Measurements from ENCODE around the gene ZIC4.

ZIC4 gene

GRCh38 chr3:147418808-147419701 lies 12.7 kb upstream of the ZIC4 start:
- H3K4me3 ChIP-seq (ENCODE audit: control insufficient read depth, low read depth, low read length): peak overlapping the region; percentile 36
- no peak for DNase-seq (ENCODE audit: low read depth)
- TF ChIP-seq, protein P1, sequence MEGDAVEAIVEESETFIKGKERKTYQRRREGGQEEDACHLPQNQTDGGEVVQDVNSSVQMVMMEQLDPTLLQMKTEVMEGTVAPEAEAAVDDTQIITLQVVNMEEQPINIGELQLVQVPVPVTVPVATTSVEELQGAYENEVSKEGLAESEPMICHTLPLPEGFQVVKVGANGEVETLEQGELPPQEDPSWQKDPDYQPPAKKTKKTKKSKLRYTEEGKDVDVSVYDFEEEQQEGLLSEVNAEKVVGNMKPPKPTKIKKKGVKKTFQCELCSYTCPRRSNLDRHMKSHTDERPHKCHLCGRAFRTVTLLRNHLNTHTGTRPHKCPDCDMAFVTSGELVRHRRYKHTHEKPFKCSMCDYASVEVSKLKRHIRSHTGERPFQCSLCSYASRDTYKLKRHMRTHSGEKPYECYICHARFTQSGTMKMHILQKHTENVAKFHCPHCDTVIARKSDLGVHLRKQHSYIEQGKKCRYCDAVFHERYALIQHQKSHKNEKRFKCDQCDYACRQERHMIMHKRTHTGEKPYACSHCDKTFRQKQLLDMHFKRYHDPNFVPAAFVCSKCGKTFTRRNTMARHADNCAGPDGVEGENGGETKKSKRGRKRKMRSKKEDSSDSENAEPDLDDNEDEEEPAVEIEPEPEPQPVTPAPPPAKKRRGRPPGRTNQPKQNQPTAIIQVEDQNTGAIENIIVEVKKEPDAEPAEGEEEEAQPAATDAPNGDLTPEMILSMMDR (IDR thresholded peaks at IDR 0.05; ENCODE audit: control insufficient read depth, insufficient read depth, low read depth, low read length, missing control alignments): no peak

DNA sequence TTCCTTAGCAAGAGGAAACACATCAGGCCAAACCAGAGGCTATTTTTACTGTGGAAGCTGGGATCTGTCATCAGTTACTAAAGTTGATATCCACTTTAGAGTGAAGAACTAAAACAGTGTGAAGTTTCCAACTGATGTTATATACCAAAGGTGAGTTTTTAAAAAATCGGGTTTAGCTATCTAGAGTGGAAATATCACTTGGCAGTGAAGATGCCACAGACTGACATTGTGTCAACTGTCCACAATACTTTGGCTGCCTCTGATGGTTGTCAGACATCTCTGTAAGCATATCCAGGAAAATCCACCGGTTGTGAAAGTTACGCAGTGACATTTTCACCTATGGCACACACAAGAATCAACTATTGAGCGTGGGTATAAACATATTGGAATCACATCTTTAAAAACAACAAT lies 12.0 kb upstream of the ZIC4 start:
- H3K4me3 ChIP-seq (ENCODE audit: control insufficient read depth, low read depth, low read length): no peak overlapping the region
- DNase-seq (ENCODE audit: low read depth): no peak
- TF ChIP-seq, protein P1 (IDR thresholded peaks at IDR 0.05; ENCODE audit: control insufficient read depth, insufficient read depth, low read depth, low read length, missing control alignments): no peak

DNA sequence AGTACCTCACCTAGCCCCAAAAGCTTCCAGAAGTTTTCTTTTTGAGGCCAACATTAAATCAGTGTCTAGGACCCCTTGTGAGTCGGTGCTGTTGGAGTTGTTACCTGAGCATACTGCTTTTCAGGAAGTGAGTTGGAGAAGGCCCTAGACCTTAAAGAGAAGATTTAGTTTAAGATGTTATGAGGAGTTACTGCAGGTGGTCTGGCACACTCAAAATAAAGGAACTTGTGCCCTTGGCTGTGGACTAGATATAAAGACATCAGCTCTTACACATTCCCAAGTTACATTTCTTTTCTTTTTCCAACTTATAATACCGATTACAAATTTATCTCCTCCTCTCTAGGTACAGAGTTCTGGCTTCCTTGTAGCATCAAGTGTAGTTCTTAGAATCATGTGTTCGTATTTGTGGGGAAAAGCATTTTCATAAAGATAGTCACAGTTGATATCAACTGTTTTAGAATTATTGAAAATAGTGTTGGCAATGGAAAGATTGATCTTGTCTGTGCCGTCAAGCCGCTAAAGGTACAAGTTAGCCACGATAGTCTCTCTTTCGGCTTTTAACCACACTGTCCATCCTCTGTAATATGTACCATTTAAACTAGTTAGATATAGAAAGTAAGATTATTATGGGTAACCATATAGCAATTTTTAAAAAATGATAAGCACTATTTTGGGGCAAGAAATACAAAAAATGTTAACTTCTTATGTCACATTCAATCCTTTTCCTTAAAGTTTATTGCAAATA lies 11.4 kb upstream of the ZIC4 start:
- DNase-seq (ENCODE audit: low read depth): no peak
- no peak overlapping the region for H3K4me3 ChIP-seq (ENCODE audit: control insufficient read depth, low read depth, low read length)
- TF ChIP-seq, protein P1 (IDR thresholded peaks at IDR 0.05; ENCODE audit: control insufficient read depth, insufficient read depth, low read depth, low read length, missing control alignments): no peak

- TF ChIP-seq, protein P1 (IDR thresholded peaks at IDR 0.05; ENCODE audit: control insufficient read depth, insufficient read depth, low read depth, low read length, missing control alignments): no peak
- DNase-seq (ENCODE audit: low read depth): no peak
- H3K4me3 ChIP-seq (ENCODE audit: control insufficient read depth, low read depth, low read length): no peak overlapping the region
Observed at GRCh38 chr3:147416931-147417330, 10.6 kb upstream of the ZIC4 start.

GRCh38 chr3:147415874-147416273 lies 9.5 kb upstream of the ZIC4 start:
- no peak overlapping the region for H3K4me3 ChIP-seq (ENCODE audit: control insufficient read depth, low read depth, low read length)

DNA sequence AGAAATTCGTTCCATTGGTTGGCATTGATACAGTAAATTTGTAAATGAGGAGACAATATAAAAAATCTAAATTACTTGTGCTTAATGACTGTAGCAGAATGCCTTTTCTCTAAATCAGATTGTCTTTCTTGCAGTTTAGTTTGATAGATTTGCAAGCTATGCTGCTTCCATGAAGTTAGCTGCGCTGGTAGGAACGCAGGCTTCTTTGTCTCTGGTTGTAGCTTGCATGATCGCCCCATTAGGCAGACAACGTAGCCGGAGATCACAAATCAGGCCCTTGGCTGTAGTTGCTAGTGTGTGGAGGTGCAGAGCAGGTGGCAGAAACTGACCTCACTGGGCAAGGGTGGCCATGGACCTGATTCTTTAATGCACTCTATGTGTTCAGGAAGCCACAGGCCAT lies 8.9 kb upstream of the ZIC4 start:
- TF ChIP-seq, protein P1 (IDR thresholded peaks at IDR 0.05; ENCODE audit: control insufficient read depth, insufficient read depth, low read depth, low read length, missing control alignments): no peak
- DNase-seq (ENCODE audit: low read depth): no peak
- no peak overlapping the region for H3K4me3 ChIP-seq (ENCODE audit: control insufficient read depth, low read depth, low read length)

More at GRCh38 chr3:147415874-147416273, 9.5 kb upstream of the ZIC4 start:
- TF ChIP-seq, protein P1 (IDR thresholded peaks at IDR 0.05; ENCODE audit: control insufficient read depth, insufficient read depth, low read depth, low read length, missing control alignments): peak; percentile 20
- no peak for DNase-seq (ENCODE audit: low read depth)

Data from AG09309 (cell line).